GM12874 (cell line): Measurements from ENCODE around the gene DDX54.

ENCODE experiments used
- TF ChIP-seq, protein P1 (sequence below): IDR thresholded peaks from 2 replicates; pipeline ENCODE4 v1.5.1; 2011; ENCODE audit warnings: low read depth, mild to moderate bottlenecking, control low read depth, low read length, moderate library complexity; ENCODE audit not compliant: insufficient read depth

Gene DDX54

DNA sequence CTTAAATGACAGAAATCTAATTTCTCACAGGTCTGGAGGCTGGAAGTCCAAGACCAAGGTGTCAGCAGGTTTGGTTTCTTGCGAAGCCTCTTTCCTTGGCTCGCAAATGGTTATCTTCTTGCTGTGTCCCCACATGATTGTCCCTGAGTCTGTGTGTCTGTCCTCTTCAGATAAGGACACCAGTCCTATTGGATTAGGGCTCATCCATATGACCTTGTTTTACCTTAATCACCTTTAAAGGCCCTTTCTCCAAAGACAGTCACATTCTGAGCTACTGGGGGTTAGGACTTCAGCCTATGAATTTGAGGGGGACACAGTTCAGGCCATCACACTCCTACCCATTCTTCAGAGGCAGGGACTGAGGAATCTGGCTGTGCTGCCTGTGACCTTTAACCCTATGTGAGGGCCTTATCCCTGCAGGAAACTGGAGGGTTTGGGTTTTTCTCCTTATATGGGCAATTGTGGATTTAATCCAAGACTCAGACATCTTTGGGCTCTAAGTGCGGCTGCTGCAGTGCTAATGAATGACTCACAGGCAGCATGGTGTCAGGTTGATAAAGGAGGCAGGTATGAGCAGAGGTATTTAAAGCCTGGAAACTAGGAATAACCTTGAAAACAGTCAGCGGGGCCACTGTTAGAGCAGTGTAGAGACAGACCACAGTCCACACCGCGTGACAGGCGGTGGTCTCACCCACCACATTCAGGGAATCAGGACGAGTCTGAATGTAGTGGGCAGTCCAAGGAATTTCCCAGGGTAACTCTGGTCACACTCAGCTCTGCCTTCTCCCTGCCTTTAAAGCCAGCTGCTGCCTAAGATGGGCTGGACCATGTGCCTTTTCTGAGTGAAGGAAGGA lies 46.2 kb upstream of the DDX54 start:
- TF ChIP-seq, protein P1, sequence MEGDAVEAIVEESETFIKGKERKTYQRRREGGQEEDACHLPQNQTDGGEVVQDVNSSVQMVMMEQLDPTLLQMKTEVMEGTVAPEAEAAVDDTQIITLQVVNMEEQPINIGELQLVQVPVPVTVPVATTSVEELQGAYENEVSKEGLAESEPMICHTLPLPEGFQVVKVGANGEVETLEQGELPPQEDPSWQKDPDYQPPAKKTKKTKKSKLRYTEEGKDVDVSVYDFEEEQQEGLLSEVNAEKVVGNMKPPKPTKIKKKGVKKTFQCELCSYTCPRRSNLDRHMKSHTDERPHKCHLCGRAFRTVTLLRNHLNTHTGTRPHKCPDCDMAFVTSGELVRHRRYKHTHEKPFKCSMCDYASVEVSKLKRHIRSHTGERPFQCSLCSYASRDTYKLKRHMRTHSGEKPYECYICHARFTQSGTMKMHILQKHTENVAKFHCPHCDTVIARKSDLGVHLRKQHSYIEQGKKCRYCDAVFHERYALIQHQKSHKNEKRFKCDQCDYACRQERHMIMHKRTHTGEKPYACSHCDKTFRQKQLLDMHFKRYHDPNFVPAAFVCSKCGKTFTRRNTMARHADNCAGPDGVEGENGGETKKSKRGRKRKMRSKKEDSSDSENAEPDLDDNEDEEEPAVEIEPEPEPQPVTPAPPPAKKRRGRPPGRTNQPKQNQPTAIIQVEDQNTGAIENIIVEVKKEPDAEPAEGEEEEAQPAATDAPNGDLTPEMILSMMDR: no peak

DNA sequence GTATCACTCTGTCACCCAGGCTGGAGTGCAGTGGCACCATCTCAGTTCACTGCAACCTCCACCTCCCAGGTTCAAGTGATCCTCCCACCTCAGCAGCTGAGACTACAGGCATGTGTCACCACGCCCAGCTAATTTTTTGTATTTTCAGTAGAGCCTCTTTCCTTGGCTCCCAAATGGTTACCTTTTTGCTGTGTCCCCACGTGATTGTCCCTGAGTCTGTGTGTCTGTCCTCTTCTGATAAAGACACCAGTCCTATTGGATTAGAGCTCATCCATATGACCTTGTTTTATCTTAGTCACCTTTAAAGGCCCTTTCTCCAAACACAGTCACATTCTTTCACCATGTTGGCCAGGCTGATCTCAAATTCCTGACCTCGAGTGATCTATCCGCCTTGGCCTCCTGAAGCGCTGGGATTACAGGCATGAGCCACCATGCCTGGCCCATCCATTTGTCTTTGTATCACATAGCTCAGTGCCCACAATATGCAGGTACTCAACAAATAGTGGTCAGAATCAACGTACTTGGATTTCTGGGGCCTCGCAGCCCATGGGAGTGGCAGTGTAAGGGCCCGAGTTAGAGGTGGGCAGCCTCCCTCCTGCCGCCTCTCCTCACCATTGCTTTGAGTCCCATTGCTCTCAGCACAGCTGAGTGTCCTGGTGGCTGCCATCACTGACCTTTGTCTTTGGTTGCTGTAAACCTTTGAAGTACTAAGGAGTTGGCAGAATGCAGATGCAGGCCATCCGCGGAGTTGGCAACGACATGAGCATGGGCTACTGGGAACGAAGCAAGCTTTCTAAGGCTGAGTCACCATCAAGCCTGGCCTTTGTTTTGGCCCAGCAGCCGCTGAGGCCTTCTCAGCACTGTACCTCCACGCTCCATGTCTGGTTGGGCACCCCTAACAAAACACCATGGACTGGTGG lies 45.3 kb upstream of the DDX54 start:
- TF ChIP-seq, protein P1: no peak

DNA sequence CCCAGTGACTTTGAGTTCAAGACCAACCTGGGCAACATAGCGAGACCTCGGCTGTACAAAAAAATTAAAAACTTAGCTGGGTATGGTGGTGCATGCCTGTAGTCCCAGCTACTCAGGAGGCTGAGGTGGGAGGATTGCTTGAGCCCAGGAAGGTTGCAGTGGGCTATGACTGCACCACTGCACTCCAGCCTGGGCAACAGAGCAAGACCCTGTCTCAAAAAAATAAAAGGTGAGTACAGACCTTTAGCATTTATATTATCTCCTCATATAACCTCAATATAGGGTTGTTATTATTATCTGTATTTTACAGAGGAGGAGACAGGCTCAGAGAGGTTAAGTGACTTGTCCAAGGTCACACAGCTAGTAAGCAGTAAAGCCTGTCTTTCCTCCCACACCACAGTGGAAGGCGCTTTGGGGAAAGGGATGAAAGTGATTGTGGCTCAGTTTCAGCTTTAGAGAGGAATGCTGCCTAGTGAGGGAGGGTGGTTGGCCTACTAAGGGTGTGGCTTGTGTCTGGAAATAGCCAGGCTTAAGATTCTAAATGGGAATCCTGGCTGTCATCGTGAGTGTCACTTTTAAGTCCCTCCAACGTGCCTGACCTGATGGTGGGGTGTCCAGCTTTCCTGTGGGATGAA lies 43.2 kb upstream of the DDX54 start:
- TF ChIP-seq, protein P1: no peak

DNA sequence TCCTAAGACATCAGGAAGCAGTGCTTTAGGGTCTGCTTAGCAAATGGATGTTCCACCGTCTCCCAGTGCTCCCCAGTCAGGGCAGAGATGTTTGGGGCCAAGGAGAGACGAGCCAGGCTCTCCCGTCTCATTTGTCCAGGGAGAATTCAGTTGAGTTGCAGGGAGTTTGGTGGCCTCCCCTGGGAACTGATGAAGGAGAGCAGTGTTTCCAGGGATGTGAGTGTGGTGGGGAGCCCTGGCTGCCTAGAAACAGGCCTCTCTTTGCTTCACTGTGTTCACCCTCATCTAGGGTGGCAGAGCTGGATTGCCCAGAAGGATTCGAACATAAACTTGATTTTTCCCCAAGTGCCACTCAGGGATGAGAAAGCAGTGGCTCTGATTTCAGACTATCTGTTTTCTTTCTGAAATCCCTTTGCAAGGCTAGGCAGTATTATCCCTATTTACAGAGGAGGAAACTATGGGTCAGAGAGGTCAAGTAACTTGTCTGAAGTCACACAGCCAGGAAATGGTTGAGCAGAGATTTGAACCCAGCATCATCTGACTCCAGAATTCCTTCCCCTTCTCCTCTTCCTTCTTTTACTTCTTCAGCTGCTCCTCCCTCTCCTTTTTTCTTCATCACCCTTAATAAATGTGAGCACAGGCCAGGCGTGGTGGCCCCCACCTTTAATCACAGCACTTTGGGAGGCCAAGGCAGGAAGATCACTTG lies 42.6 kb upstream of the DDX54 start:
- TF ChIP-seq, protein P1: no peak

DNA sequence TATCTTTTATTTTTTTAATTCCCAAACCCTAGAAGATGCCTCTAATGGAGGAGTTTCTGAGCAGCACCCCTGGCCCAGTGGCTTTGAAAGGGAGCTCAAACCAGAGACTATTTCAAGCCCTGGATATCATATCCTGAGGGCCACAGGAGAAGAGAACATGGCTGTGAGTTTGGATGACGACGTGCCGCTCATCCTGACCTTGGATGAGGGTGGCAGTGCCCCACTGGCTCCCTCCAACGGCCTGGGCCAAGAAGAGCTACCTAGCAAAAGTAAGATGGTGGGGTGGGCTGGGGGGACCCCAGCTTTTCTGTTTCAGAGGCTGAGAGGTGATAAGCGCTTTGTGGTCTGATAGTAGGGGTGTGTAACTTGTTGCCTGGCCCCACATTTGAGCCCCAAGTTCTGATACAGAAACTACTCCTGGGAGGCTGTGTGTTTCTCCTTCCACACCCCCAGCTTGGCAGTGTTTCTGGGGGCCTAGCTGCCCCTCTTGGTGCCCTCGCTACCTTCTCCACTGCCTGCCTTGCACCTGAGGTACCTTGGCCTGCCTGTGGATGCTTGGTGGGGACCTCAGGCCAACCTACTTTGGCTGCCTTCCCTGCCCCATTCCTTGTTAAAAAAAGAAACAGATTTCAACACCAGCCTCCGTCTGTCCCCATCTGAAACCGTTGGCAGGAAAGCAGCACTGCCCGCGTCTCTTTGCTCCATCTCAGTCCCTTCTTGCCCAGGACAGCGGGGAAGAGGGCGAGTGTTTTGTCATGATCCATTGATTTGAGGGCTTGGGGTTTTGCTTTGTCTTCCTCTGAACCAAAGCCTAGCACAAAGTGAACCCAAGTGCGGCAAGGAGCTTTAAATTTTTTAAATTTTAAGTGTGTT lies 41.7 kb upstream of the DDX54 start:
- TF ChIP-seq, protein P1: no peak

DNA sequence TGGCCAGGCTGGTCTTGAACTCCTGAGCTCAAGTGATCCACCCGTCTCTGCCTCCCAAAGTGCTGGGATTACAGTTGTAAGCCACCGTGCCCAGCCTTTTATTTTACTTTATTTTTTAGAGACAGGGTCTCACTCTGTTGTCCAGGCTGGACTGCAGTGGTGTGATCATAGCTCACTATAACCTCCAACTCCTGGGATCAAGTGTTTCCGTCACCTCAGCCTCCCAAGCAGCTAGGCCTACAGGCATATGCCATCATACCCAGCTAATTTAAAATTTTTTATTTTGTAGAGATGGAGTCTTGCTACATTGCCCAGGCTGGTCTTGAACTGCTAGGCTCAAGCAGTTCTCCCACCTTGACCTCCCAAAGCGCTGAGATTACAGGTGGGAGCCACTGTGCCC lies 39.7 kb upstream of the DDX54 start:
- TF ChIP-seq, protein P1: no peak
